ENCODE measurements around the gene RNF130. TPM values are rescaled to one million over a fixed set of nuclear protein-coding genes. Genes with fewer than 3 reads are reported as not detected.
A peak's percentile ranks its signal among the peaks of the same experiment; 100 is the strongest.

RNF130 gene
- total RNA-seq, 1 experiment from 2014 or later, result 58.5 TPM

DNA sequence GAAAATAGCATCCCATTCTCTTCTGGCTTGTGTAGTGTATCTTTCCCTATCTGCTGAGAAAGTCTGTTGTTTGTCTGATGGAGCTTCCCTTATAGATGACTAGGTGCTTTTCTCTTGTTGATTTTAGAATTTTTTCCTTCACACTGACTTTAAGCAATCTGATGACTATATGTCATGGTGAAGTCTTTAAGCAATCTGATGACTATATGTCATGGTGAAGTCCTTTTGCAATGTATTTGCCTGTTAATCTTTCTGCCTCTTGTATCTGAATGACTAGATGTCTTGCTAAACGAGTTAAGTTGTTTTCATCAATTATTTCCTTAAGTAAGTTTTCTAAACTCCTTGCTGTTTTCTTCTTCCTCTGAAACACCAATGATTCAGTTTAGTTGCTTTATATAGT is 80.5 kb downstream of the RNF130 start:
- TF ChIP-seq, protein P1, sequence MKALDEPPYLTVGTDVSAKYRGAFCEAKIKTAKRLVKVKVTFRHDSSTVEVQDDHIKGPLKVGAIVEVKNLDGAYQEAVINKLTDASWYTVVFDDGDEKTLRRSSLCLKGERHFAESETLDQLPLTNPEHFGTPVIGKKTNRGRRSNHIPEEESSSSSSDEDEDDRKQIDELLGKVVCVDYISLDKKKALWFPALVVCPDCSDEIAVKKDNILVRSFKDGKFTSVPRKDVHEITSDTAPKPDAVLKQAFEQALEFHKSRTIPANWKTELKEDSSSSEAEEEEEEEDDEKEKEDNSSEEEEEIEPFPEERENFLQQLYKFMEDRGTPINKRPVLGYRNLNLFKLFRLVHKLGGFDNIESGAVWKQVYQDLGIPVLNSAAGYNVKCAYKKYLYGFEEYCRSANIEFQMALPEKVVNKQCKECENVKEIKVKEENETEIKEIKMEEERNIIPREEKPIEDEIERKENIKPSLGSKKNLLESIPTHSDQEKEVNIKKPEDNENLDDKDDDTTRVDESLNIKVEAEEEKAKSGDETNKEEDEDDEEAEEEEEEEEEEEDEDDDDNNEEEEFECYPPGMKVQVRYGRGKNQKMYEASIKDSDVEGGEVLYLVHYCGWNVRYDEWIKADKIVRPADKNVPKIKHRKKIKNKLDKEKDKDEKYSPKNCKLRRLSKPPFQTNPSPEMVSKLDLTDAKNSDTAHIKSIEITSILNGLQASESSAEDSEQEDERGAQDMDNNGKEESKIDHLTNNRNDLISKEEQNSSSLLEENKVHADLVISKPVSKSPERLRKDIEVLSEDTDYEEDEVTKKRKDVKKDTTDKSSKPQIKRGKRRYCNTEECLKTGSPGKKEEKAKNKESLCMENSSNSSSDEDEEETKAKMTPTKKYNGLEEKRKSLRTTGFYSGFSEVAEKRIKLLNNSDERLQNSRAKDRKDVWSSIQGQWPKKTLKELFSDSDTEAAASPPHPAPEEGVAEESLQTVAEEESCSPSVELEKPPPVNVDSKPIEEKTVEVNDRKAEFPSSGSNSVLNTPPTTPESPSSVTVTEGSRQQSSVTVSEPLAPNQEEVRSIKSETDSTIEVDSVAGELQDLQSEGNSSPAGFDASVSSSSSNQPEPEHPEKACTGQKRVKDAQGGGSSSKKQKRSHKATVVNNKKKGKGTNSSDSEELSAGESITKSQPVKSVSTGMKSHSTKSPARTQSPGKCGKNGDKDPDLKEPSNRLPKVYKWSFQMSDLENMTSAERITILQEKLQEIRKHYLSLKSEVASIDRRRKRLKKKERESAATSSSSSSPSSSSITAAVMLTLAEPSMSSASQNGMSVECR (CRISPR knock-in tag; IDR thresholded peaks at IDR 0.05; ENCODE audit: borderline replicate concordance), result no peak
- TF ChIP-seq NR3C1 (CRISPR knock-in tag; conservative IDR thresholded peaks at IDR 0.05; ENCODE audit: low read depth) (no peak), SMAD4 (CRISPR knock-in tag; IDR thresholded peaks at IDR 0.05) (no peak), RORB (CRISPR knock-in tag; IDR thresholded peaks at IDR 0.05) (no peak), ZNF232 (CRISPR knock-in tag; IDR thresholded peaks at IDR 0.05) (no peak), TEAD1 (CRISPR knock-in tag; IDR thresholded peaks at IDR 0.05) (no peak), TCF7 (CRISPR knock-in tag; IDR thresholded peaks at IDR 0.05; ENCODE audit: low read depth) (no peak), NR2C2 (CRISPR knock-in tag; IDR thresholded peaks at IDR 0.05) (no peak)
- TF ChIP-seq, protein P2, sequence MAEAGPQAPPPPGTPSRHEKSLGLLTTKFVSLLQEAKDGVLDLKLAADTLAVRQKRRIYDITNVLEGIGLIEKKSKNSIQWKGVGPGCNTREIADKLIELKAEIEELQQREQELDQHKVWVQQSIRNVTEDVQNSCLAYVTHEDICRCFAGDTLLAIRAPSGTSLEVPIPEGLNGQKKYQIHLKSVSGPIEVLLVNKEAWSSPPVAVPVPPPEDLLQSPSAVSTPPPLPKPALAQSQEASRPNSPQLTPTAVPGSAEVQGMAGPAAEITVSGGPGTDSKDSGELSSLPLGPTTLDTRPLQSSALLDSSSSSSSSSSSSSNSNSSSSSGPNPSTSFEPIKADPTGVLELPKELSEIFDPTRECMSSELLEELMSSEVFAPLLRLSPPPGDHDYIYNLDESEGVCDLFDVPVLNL (CRISPR knock-in tag; IDR thresholded peaks at IDR 0.05; ENCODE audit: borderline replicate concordance, low read depth), result no peak
- TF ChIP-seq, protein P3, sequence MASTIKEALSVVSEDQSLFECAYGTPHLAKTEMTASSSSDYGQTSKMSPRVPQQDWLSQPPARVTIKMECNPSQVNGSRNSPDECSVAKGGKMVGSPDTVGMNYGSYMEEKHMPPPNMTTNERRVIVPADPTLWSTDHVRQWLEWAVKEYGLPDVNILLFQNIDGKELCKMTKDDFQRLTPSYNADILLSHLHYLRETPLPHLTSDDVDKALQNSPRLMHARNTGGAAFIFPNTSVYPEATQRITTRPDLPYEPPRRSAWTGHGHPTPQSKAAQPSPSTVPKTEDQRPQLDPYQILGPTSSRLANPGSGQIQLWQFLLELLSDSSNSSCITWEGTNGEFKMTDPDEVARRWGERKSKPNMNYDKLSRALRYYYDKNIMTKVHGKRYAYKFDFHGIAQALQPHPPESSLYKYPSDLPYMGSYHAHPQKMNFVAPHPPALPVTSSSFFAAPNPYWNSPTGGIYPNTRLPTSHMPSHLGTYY (CRISPR knock-in tag; IDR thresholded peaks at IDR 0.05), result no peak
- TF ChIP-seq, protein P4, sequence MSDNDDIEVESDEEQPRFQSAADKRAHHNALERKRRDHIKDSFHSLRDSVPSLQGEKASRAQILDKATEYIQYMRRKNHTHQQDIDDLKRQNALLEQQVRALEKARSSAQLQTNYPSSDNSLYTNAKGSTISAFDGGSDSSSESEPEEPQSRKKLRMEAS (CRISPR knock-in tag; IDR thresholded peaks at IDR 0.05), result no peak
- TF ChIP-seq, protein P5, sequence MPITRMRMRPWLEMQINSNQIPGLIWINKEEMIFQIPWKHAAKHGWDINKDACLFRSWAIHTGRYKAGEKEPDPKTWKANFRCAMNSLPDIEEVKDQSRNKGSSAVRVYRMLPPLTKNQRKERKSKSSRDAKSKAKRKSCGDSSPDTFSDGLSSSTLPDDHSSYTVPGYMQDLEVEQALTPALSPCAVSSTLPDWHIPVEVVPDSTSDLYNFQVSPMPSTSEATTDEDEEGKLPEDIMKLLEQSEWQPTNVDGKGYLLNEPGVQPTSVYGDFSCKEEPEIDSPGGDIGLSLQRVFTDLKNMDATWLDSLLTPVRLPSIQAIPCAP (CRISPR knock-in tag; IDR thresholded peaks at IDR 0.05), result no peak
- TF ChIP-seq, protein P6, sequence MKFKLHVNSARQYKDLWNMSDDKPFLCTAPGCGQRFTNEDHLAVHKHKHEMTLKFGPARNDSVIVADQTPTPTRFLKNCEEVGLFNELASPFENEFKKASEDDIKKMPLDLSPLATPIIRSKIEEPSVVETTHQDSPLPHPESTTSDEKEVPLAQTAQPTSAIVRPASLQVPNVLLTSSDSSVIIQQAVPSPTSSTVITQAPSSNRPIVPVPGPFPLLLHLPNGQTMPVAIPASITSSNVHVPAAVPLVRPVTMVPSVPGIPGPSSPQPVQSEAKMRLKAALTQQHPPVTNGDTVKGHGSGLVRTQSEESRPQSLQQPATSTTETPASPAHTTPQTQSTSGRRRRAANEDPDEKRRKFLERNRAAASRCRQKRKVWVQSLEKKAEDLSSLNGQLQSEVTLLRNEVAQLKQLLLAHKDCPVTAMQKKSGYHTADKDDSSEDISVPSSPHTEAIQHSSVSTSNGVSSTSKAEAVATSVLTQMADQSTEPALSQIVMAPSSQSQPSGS (CRISPR knock-in tag; IDR thresholded peaks at IDR 0.05; ENCODE audit: borderline replicate concordance, low read depth), result no peak
- TF ChIP-seq, protein P7, sequence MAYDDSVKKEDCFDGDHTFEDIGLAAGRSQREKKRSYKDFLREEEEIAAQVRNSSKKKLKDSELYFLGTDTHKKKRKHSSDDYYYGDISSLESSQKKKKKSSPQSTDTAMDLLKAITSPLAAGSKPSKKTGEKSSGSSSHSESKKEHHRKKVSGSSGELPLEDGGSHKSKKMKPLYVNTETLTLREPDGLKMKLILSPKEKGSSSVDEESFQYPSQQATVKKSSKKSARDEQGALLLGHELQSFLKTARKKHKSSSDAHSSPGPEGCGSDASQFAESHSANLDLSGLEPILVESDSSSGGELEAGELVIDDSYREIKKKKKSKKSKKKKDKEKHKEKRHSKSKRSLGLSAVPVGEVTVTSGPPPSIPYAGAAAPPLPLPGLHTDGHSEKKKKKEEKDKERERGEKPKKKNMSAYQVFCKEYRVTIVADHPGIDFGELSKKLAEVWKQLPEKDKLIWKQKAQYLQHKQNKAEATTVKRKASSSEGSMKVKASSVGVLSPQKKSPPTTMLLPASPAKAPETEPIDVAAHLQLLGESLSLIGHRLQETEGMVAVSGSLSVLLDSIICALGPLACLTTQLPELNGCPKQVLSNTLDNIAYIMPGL (CRISPR knock-in tag; IDR thresholded peaks at IDR 0.05), result no peak
- H3K9me3 Mint-ChIP-seq, result peaks cover 42% of the 10 kb centered on the region
- POLR2A ChIA-PET, result no interaction called here
- no peak overlapping the region for H3K4me3 Mint-ChIP-seq
- no peaks in the 10 kb centered on the region for H3K27me3 Mint-ChIP-seq (ENCODE audit: low read depth)
- peak overlapping the region; percentile 38; the same call in 1 of the 2 replicates for H3K27ac Mint-ChIP-seq
- ATAC-seq (no peak), DNase-seq (ENCODE audit: low spot score) (no peak)
- H3K4me1 Mint-ChIP-seq, result peaks cover 27% of the 10 kb centered on the region
- CTCF ChIA-PET, result interaction anchor here (0.8 to 1.5 kb wide), 8 partner anchors 16 to 210 kb away, joined by 3 to 4 read pairs (median 3); no protein-coding TSS in a partner anchor
- peaks cover 45% of the 10 kb centered on the region for H3K36me3 Mint-ChIP-seq
